Measurements from ENCODE around the gene CCDC121.

CCDC121 gene

GRCh38 chr2:27645197-27645596 lies 16.4 kb upstream of the CCDC121 start:
- peaks cover 58 to 70% of the 10 kb centered on the region in 2 experiments for H3K36me3 ChIP-seq (ENCODE audit: control insufficient read depth in 2 of 2, insufficient read depth in 1 of 2, low read length in 2 of 2)
- ChIA-PET CTCF (interaction anchor here (1.7 kb wide), 1 partner anchor 58 kb away, joined by 4 read pairs; no protein-coding TSS in a partner anchor), POLR2A (no interaction called here)
- peaks cover 4% of the 10 kb centered on the region; the same call in 1 of the 2 replicates for H3K4me1 ChIP-seq (ENCODE audit: control insufficient read depth, insufficient read depth, low read length)
- no peaks in the 10 kb centered on the region for H3K9me3 ChIP-seq (ENCODE audit: control insufficient read depth, insufficient read depth, low read depth, low read length)
- H3K4me3 ChIP-seq (ENCODE audit: low read depth, low read length): no peak overlapping the region
- H3K27ac ChIP-seq (ENCODE audit: extremely low read depth, low read depth, low read length): no peak overlapping the region
- TF ChIP-seq ZNF121 (tag by site-specific recombination; IDR thresholded peaks at IDR 0.05): no peak
- TF ChIP-seq ZNF311 (tag by site-specific recombination; IDR thresholded peaks at IDR 0.05; ENCODE audit: borderline replicate concordance): no peak
- no peak for TF ChIP-seq ZFP37 (tag by site-specific recombination; IDR thresholded peaks at IDR 0.05)

- Histone ChIP-seq H3K9me3 (ENCODE audit: control insufficient read depth, insufficient read depth, low read depth, low read length) (no peaks in the 10 kb centered on the region), H3K4me1 (ENCODE audit: control insufficient read depth, insufficient read depth, low read length) (peaks cover 4% of the 10 kb centered on the region; the same call in 1 of the 2 replicates), H3K27ac (ENCODE audit: extremely low read depth, low read depth, low read length) (no peak overlapping the region), H3K36me3 (ENCODE audit: control insufficient read depth in 2 of 2, insufficient read depth in 1 of 2, low read length in 2 of 2) (peaks cover 63 to 68% of the 10 kb centered on the region in 2 experiments), H3K4me3 (ENCODE audit: low read depth, low read length) (no peak overlapping the region)
- ChIA-PET CTCF (interaction anchor here (0.6 to 1.0 kb wide), 4 partner anchors 42 to 288 kb away, joined by 3 read pairs; no protein-coding TSS in a partner anchor), POLR2A (interaction anchor here (1.4 kb wide), 1 partner anchor 8 kb away, joined by 3 read pairs; no protein-coding TSS in a partner anchor)
- TF ChIP-seq ZNF792 (tag by site-specific recombination; IDR thresholded peaks at IDR 0.05): no peak
- TF ChIP-seq KLF16 (tag by site-specific recombination; IDR thresholded peaks at IDR 0.05): no peak
- no peak for TF ChIP-seq ZNF350 (tag by site-specific recombination; IDR thresholded peaks at IDR 0.05)
- no peak for TF ChIP-seq ZBTB10 (tag by site-specific recombination; IDR thresholded peaks at IDR 0.05)
- no peak for TF ChIP-seq HOXD13 (CRISPR knock-in tag; IDR thresholded peaks at IDR 0.05; ENCODE audit: borderline replicate concordance)
- TF ChIP-seq ZNF324 (tag by site-specific recombination; IDR thresholded peaks at IDR 0.05): no peak
- no peak for TF ChIP-seq ZBTB20 (tag by site-specific recombination; IDR thresholded peaks at IDR 0.05)
- no peak for TF ChIP-seq ZNF19 (tag by site-specific recombination; IDR thresholded peaks at IDR 0.05; ENCODE audit: low read depth)
- TF ChIP-seq MEIS1 (CRISPR knock-in tag; IDR thresholded peaks at IDR 0.05; ENCODE audit: borderline replicate concordance): no peak
- no peak for TF ChIP-seq ZNF221 (tag by site-specific recombination; IDR thresholded peaks at IDR 0.05; ENCODE audit: borderline replicate concordance)
- peak; percentile 95 for TF ChIP-seq SP7 (tag by site-specific recombination; IDR thresholded peaks at IDR 0.05)
- peak; percentile 37; the same call in 1 of the 2 replicates for TF ChIP-seq SCRT2 (tag by site-specific recombination; IDR thresholded peaks at IDR 0.05)
- TF ChIP-seq ZNF335 (tag by site-specific recombination; conservative IDR thresholded peaks at IDR 0.05): no peak
- TF ChIP-seq ZNF211 (tag by site-specific recombination; IDR thresholded peaks at IDR 0.05; ENCODE audit: low read depth): no peak
- no peak for TF ChIP-seq BCL11B (tag by site-specific recombination; IDR thresholded peaks at IDR 0.05; ENCODE audit: low read depth)
- TF ChIP-seq HOXA7 (CRISPR knock-in tag; IDR thresholded peaks at IDR 0.05; ENCODE audit: borderline replicate concordance): no peak
- no peak for TF ChIP-seq FEZF1 (tag by site-specific recombination; IDR thresholded peaks at IDR 0.05)
Measured at GRCh38 chr2:27640722-27641245, 12.0 kb upstream of the CCDC121 start.

GRCh38 chr2:27638709-27639108 lies 9.9 kb upstream of the CCDC121 start:
- peaks cover 4% of the 10 kb centered on the region; the same call in 1 of the 2 replicates for H3K4me1 ChIP-seq (ENCODE audit: control insufficient read depth, insufficient read depth, low read length)
- POLR2A ChIA-PET: interaction anchor here (0.6 kb wide), 1 partner anchor 1256 kb away, joined by 6 read pairs; the partner anchor contains the start of gene WDR43
- H3K36me3 ChIP-seq (ENCODE audit: control insufficient read depth in 2 of 2, insufficient read depth in 1 of 2, low read length in 2 of 2): peaks cover 66 to 75% of the 10 kb centered on the region in 2 experiments
- no peak overlapping the region for H3K27ac ChIP-seq (ENCODE audit: extremely low read depth, low read depth, low read length)
- no peak overlapping the region for H3K4me3 ChIP-seq (ENCODE audit: low read depth, low read length)
- H3K9me3 ChIP-seq (ENCODE audit: control insufficient read depth, insufficient read depth, low read depth, low read length): no peaks in the 10 kb centered on the region
- CTCF ChIA-PET: no interaction called here
- TF ChIP-seq ZNF16 (tag by site-specific recombination; IDR thresholded peaks at IDR 0.05; ENCODE audit: low read depth): no peak
- TF ChIP-seq KLF7 (tag by site-specific recombination; IDR thresholded peaks at IDR 0.05; ENCODE audit: borderline replicate concordance): no peak
- no peak for TF ChIP-seq ZSCAN23 (tag by site-specific recombination; IDR thresholded peaks at IDR 0.05)
- no peak for TF ChIP-seq ZNF280C (tag by site-specific recombination; IDR thresholded peaks at IDR 0.05)
- TF ChIP-seq ZNF26 (tag by site-specific recombination; IDR thresholded peaks at IDR 0.05): no peak
- no peak for TF ChIP-seq ZFP69B (tag by site-specific recombination; IDR thresholded peaks at IDR 0.05)
